HG02588 (cell line): ENCODE measurements around the gene C6orf163.
"Not testable (repeated sequence)": the region's sequence is repeated elsewhere in the genome, so short reads cannot be mapped to it uniquely, and the experiment has no call there.

ENCODE experiments used
- ATAC-seq: cut with Tn5 transposase; IDR thresholded peaks from one replicate; pipeline ENCODE4 v1.9.1; 2021; ENCODE audit warnings: mild to moderate bottlenecking, moderate library complexity; ENCODE audit not compliant: unreplicated experiment

The C6orf163 gene

GRCh38 chr6:87344731-87345130, at the start of gene C6orf163:
Gene C6orf163 (plus strand): TSS chr6:87344813. CDS start chr6:87345100, 287 bp downstream.
- ATAC-seq, result no peak

- ATAC-seq, result no peak
Observed at GRCh38 chr6:87297119-87297518, 47.5 kb upstream of the C6orf163 start.

DNA sequence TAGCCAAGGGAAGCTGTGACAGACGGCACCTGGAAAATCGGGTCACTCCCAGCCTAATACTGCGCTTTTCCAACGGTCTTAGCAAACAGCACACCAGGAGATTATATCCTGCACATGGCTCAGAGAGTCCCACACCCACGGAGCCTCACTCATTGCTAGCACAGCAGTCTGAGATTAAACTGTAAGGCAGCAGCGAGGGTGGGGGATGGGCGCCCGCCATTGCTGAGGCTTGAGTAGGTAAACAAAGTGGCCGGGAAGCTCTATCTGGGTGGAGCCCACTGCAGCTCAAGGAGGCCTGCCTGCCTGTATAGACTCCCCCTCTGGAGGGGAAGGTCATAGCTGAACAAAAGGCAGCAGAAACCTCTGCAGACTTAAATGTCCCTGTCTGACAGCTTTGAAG, 43.3 kb upstream of the C6orf163 start:
- not testable (repeated sequence) for ATAC-seq

- ATAC-seq, result no peak
Observed at GRCh38 chr6:87308970-87309369, 35.6 kb upstream of the C6orf163 start.

- ATAC-seq, result no peak
Observed at GRCh38 chr6:87312860-87313259, 31.8 kb upstream of the C6orf163 start.

DNA sequence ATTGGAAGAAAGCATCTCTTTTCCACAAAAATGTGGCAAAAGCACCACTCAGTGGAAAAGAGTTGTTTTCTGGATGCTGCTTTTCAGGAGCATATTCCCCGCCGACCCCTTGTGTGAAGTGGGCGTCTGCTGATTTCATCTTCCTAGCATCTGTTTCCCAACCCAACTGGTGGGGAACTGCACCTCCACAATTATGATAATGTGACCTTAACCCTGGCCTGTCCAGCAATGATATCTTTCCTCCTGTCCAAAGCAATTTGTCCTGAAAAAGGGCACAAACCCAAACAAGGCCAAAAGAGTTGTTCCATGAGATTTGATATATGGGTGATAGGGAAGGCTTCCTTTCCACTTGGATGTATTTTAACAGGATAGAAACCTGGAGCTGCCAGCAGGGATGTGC, 29.5 kb upstream of the C6orf163 start:
- no peak for ATAC-seq

DNA sequence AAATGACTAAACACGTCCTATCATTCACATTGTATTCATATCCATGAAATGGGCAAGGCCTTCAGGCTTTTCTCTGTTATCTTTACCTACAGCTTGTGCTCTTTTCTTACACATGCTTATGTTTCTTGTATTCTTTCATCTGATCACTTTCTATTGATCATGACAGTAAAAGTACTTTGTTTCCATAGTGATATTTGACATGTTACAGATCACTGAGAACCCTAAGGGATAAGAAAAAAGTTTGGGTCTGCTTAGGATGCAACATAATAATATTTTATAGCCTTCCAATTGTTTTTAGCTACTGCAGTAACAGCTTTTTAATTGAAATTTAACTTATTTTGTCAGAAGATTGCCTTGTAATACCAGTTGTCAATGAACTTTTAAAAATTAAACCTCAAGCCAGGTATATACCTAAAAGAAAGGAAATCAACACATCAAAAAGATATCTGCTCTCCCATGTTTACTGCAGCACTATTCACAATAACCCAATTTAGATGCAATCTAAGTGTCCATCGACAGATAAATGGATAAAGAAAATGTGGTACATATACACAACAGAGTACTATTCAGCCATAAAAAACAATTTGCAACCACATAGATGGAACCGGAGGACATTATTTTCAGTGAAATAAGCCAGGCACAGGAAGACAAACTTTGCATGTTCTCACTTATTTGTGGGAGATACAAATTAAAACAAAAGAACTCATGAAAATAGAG, 25.2 kb upstream of the C6orf163 start:
- no peak for ATAC-seq

GRCh38 chr6:87322304-87323212, 22.1 kb upstream of the C6orf163 start, which contains the start of gene SMIM8:
Gene SMIM8 (plus strand): TSS chr6:87322588. CDS start chr6:87337032, 14,444 bp downstream.
- peak; percentile 100 for ATAC-seq

DNA sequence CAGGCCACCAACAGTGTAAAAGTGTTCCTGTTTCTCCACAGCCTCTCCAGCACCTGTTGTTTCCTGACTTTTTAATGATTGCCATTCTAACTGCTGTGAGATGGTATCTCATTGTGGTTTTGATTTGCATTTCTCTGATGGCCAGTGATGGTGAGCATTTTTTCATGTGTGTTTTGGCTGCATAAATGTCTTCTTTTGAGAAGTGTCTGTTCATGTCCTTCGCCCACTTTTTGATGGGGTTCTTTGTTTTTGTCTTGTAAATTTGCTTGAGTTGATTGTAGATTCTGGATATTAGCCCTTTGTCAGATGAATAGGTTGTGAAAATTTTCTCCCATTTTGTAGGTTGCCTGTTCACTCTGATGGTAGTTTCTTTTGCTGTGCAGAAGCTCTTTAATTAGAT, 20.7 kb upstream of the C6orf163 start:
- not testable (repeated sequence) for ATAC-seq

- no peak for ATAC-seq
Observed at GRCh38 chr6:87330961-87331360, 13.7 kb upstream of the C6orf163 start.

DNA sequence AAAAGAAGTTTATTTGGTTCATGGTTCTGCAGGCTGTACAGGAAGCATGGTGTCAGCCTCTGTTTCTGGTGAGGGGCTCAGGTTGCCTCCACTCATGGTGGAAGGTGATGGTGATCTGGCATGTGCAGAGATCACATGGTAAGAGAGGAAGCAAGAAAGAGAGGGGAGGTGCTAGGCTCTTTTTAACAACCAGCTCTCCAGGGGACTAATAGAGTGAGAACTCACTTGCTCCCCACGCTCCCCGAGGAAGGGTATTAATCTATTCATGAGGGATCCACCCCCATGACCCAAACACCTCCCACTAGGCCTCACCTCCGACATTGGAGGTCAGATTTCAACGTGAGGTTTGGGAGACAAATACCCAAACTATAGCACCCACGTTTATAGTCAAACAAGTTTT, 11.6 kb upstream of the C6orf163 start:
- ATAC-seq, result no peak

DNA sequence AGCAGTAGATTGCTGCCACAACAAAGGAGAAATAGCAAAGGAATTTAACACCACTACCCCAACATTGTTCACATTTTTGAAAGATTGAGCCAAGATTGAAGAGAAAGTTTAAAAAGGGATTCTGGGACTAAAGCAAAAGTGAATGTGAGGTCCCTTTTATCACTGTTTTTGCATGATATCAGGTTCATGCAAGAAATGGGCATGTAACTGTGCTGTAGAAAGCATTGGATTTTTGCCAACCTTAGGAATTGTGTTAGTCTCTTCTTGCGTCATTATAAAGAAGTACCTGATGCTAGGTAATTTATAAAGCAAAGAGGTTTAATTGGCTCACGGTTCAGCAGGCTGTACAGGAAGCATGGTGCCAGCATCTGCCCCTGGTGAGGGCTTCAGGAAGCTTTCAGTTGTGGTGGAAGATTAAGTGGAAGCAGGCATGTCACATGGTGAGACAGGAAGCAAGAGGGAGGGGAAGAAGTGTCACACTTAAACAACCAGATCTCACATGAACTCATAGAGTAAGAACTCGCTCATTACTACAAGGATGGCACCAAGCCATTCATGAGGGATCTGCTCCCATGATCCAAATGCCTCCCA, 10.9 kb upstream of the C6orf163 start:
- ATAC-seq, result no peak

DNA sequence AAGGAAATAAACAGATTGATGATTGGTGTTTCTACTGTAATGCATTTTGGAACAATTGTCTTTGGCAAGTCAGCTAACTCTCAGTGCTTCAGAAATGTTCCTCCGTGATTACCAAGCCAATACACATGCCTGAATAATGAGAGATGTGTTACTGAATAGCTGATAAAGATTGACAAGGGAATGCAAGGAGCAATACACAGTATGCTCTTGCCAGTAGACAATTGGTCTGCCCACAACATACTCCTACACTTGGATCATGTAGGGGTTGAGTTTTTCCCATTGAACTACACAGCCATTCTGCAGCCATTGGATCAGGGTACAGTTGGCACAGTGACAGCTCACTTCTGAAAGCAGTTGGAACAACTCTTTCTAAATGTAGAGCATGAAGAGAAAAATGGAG, 9.9 kb upstream of the C6orf163 start:
- no peak for ATAC-seq

DNA sequence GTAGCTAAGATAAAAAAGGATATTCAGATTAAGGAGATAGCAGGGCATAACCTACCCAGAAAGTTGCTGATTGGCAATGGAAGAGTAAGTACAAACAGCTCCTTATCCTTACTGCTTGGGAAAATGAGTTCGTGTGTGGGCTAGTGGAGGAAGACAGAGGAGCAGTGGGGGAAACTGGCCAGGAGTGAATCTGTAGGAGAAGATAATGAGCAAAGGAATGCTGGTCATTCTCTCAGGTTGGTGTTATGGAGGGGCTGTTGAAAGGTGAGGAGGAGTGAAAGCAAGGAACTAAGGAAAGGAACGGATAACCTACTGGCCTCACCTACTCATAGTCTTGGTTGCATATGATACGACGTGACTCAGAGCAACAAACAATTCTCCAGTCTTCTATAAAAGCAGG, 8.2 kb upstream of the C6orf163 start:
- no peak for ATAC-seq

DNA sequence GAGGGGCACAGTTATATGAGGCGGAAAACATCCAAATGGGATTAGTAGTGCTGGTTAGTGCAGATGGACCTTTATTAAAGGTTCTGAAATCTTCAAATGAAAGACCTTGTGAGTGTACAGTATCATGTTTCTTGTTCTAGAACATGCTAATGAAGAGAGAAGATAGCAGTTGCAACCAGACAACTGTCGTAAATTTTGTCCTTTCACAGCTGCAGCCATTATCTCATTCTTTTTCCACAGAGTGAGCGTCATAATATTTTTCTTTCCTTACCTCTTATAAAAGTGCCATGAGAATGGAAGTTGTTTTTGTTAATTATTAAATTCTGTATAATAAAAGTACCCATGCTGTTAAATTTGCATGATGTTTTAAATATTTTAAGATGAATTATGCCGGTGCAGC, 4.4 kb upstream of the C6orf163 start:
- ATAC-seq, result no peak

GRCh38 chr6:87341158-87341557, 3.5 kb upstream of the C6orf163 start:
- no peak for ATAC-seq

GRCh38 chr6:87341899-87342298, 2.7 kb upstream of the C6orf163 start:
- ATAC-seq, result no peak

- ATAC-seq, result no peak
Observed at GRCh38 chr6:87342829-87343228, 1.8 kb upstream of the C6orf163 start.

DNA sequence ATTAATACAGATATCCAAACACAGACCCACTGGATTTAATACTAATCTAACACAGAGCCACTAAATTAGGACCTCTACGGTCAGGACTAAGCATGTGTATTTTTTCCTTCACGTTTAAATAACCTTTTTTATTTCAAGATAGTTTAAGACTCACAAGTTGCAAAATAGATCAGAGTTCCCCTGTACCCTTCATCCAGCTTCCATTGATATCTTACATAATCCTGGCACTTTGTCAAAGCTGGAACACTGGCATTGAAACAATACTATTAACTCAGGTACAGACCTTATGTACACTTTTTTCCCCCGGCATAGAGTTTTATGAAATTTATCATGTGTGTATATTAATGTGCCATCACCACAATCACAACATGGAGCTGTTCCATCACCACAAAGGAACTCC, 2.1 kb downstream of the C6orf163 start:
- ATAC-seq, result no peak

GRCh38 chr6:87349896-87350295, 5.3 kb downstream of the C6orf163 start:
- ATAC-seq, result no peak

DNA sequence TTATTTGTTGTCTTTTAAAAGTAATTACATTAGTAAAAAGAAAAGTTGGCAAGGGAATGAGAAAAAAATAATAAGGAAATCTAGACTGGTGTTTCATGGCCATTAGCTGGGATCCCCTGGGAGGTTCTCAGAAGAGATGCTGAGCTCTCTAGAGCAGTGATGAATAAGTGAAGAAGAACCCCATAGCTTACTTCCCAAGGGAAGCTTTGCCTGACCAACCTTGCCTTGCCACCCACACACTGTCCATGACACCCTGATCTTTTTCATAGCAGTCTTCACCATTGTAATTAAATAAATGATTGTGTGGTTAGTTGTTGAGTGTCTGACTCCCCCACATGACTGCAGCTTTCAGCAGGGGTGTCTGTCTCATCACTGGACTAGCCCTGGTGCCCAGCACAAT, 5.9 kb downstream of the C6orf163 start:
- no peak for ATAC-seq

DNA sequence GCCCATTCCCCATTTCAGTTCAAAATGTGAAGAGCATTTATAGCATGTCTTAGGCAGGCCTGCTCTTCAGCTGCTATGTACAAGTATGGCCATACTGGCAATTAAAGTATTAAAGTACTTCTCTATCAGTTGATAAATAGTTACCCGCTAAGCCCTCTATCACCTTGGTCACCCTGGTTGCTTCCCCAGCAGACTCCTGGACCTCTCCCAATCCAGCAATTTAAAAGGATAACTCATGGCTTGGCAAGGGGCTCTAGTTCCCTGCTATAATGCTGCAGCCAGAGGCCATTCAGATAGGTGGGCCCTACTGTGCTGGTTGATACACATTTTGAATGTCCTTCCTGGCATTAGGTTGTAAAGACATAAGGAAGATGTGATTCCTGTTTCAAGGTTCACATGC, 7.0 kb downstream of the C6orf163 start:
- ATAC-seq, result no peak
